GM10266 (cell line): Measurements from ENCODE around the gene INKA1.

Experiments
- DNase-seq: peaks from one replicate; pipeline ENCODE4 v3.0.0; 2012; ENCODE audit errors: extremely low spot score
- TF ChIP-seq, protein P1 (sequence below): IDR thresholded peaks from 2 replicates; pipeline ENCODE4 v1.5.1; 2012; ENCODE audit warnings: mild to moderate bottlenecking, low read depth; ENCODE audit not compliant: control insufficient read depth, insufficient read depth; ENCODE audit errors: missing control alignments

INKA1 gene

DNA sequence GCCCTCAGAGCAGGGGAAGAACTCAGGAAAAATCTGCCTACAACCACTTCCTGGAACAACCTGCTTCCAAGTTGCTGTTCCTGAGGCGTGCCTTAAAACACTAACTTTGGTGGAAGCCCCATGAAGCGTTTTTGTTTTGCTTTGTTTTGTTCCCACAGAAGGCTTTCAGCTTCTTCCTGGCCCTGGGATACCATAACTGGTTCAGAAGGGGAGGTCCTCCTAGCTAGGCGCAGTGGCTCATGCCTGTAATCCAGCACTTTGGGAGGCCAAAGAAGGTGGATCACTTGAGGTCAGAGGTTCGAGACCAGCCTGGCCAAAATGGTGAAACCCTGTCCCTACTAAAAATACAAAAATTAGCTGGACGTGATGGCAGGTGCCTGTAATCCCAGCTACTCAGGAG, 15.5 kb upstream of the INKA1 start:
- DNase-seq: no peak
- TF ChIP-seq, protein P1, sequence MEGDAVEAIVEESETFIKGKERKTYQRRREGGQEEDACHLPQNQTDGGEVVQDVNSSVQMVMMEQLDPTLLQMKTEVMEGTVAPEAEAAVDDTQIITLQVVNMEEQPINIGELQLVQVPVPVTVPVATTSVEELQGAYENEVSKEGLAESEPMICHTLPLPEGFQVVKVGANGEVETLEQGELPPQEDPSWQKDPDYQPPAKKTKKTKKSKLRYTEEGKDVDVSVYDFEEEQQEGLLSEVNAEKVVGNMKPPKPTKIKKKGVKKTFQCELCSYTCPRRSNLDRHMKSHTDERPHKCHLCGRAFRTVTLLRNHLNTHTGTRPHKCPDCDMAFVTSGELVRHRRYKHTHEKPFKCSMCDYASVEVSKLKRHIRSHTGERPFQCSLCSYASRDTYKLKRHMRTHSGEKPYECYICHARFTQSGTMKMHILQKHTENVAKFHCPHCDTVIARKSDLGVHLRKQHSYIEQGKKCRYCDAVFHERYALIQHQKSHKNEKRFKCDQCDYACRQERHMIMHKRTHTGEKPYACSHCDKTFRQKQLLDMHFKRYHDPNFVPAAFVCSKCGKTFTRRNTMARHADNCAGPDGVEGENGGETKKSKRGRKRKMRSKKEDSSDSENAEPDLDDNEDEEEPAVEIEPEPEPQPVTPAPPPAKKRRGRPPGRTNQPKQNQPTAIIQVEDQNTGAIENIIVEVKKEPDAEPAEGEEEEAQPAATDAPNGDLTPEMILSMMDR: no peak

DNA sequence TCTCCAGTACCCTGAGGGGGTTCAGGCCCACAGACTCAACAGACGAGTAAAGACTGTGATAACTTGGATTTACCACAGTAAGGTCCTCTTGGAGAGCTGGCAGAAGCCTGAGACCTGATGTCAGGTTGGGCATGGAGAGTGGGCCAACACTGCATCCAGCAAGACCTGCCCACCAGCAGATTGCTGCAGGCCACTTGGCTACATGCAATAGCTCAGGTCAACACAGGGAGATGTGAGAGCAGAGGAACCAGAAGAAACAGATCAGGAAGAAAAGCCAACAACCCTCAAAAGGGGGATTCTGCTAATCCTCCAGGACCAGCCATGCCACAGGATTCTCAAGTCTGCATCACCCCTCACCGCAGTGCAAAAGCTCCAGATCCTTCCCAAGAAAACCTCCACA, 15.0 kb upstream of the INKA1 start:
- TF ChIP-seq, protein P1: no peak
- no peak for DNase-seq

DNA sequence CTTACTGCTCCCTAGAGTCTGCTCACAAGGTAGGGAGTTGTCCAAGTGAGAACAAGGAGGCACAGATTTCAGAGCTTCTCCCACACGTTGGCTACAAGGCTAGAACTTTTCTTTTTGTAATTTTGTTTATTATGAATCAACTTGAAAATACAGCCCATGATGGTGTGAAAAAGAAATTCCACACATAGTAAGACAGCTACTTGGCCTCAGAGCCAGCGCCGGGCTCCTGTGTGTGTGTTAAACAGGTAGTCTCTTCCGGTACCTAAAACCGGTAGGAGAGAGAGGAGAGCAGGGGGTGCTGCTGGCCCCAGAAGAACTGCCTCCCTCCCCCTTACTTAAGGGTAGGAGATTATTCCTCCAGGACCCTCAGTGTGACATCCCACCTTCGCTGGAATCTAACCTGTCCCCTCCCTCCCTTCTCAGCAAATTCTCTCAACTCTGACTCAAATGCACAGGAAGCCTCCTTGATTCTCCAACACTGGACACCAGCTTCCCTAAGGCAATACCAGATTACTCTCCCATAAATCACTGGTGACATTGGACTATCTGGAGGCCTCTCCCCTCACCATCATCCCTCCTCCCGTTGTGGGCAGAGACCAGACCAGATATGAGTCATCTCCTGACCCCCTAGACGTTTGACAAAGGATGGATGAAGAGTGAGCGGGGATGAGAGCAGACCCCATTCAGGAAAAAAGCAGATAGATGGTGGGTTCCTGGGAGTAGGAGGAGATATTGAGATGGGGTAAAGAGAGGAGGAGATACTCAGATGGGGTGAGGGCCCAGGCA, 12.2 kb upstream of the INKA1 start:
- DNase-seq: no peak
- TF ChIP-seq, protein P1: no peak

DNA sequence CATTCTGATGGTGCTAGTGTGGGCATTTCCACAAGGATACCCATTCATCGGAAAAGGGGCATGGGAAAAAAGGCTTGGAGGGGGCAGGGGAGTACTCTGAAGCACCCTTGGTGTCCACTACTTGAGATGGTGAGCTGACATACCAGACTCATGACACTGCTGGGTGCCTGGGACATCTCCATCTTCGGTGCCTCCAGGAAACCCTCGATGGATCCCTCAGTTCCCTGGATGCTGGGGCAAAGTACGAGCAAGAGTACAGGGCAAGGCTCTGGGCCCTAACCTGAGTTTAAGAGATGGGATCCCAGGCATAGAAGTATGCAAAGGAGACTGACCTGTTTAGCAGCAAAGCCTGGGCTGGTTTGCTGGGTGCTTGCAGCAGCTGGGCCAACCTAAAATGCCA, 11.5 kb upstream of the INKA1 start:
- TF ChIP-seq, protein P1: no peak
- DNase-seq: no peak

DNA sequence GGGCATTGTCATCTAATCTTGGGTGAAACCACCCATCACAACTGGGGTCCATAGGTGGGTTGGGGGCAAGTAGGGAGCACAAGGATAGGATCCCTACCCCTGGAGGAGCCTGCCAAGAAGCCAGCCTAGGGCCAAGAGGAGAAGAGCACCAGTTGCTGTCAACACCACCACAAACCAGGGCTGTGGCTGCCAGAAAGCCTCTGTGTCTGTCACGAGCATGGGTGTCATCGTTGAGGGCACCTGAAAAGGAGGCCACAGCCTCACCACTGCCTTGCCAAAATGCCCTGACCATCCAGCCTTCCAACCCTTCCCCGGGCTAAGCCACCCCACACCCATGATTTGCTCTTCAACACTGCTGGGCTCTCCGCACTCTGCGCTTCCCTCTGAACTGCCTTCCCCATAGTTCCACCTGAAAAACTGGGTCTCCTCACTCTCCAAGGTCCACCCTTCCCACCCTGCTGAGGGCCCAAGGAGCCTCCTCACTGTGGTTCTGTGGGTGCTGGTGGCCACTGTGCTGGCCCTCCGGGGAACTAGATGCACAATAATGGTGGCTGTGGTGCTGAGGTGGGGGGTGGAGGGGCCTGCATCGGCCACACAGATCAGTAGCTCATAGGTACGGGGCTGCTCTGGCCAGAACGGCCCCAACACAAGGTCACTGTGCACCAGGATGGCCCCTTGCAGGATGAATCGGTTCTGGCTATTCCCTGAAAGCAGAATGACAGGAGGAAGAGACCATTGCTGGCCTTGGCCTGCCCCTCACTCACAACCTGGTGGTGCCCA, 10.5 kb upstream of the INKA1 start:
- TF ChIP-seq, protein P1: no peak
- DNase-seq: no peak

DNA sequence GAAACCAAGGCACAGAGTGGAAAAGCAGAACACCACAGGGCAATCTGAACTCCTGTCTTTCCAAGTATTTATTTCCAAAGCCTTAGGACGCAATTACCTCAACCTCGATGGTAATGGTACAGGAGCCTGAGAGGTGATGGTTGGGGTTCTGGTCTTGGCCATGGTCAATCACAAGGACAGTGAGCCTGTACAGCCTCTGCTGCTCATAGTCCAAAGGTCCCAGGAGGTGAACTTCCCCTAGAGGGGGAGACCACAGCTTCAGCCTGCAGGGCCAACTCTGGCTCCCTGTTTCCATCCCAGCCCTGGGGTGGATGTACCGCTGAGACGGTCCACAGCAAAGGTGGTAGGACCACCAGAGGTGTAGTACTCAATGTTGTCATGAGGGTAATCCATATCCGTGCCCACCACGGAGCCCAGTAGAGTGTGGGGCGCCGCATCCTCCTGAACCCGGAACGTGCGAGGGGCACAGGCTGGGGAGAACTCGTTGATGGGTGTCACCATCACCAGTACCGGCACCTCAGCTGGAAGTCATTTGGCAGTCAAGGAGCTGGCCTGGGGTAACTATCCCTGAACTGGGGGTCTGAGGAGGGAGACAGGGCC, 9.5 kb upstream of the INKA1 start:
- TF ChIP-seq, protein P1: no peak
- DNase-seq: no peak

DNA sequence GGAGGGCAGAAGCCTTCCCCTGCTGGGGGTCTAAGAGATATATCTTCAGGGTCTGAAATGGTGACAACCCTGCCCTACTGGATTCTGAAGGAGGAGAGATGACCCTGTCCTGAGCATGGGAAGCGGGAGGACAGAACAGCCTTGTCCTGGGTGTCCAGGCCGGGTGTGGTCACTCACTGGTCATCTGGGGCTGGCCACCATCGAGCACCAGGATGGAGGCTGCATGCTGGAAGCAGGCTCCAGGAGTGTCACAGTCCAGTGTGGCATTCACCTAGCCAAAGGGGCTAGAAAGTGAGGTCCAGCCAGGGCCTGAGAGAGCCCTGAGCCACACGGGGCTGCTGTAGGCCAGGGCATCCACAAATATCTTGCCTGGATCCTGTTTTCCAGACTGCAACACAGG, 8.6 kb upstream of the INKA1 start:
- TF ChIP-seq, protein P1: no peak
- no peak for DNase-seq
